Erythroblast (primary cell): ENCODE results near the gene DIPK1C.

Experiments used
- DNase-seq, 2 experiments: peaks; one replicate each; lab custom pipeline; 2025; lab: John Stamatoyannopoulos, UW
- GATA1 ChIP-seq: IDR thresholded peaks from 2 replicates; pipeline ENCODE4 v1.6.1; 2011; ENCODE audit warnings: low read depth, mild to moderate bottlenecking, control low read depth, low read length, moderate library complexity
- POLR2A ChIP-seq: IDR thresholded peaks from 2 replicates; pipeline ENCODE4 v1.6.1; 2011; ENCODE audit warnings: mild to moderate bottlenecking, low read length

Gene DIPK1C

GRCh38 chr18:74477771-74478170 is 20.7 kb upstream of the DIPK1C start:
- TF ChIP-seq GATA1, result no peak
- no peak for TF ChIP-seq POLR2A
- no peak for DNase-seq

DNA sequence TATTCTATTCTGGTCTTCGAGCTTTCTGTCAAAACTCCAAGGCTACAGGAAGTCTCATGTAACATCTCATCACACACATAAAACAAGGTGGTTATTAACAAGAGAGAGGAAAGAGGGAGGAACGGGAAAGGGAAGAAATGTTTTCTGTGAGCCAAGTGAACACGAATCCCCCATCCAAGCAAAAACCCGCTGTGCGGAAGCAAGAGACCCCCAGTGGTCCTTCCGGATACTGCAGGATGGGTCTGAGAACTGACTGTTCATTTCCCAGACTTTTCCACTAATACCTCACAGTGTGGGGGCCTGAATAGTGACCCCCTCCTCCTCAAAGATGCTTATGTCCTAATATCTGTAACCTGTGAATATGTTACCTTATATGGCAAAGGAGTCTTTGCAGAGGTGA is 19.0 kb upstream of the DIPK1C start:
- no peak for TF ChIP-seq POLR2A
- TF ChIP-seq GATA1, result no peak
- DNase-seq, result peak; percentile 28 to 30

DNA sequence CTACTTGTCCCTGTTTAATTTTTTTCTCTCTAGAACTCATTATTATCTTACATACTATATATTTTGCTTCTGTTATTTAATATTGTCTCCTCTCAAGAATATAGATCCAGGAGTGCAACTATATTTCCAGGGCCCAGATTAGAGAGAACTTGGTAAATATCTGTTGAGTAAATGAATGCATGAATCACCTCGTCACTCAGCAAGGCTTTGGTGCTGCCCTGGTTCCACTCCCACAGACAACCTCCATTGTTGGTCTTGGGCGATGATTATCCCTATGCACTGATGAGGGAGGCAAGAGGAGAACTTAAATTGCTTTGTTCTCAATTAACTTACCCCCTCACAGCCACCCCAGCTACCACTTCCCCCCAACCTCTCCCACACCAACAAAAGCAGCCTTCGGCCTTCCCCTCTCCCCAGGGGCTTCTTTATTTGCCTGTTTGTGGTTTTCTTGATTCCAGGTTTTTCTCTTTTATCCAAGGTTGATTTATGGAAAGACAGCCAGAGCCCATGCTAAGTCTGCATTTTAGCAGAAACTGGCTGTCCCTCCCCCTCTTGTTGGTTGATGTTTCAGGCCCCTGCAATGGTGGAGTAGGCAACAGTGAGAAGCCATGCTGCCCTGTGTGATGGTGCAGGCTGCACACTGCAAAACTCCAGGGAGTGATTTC is 17.0 kb upstream of the DIPK1C start:
- no peak for DNase-seq
- TF ChIP-seq GATA1 (no peak), POLR2A (no peak)

DNA sequence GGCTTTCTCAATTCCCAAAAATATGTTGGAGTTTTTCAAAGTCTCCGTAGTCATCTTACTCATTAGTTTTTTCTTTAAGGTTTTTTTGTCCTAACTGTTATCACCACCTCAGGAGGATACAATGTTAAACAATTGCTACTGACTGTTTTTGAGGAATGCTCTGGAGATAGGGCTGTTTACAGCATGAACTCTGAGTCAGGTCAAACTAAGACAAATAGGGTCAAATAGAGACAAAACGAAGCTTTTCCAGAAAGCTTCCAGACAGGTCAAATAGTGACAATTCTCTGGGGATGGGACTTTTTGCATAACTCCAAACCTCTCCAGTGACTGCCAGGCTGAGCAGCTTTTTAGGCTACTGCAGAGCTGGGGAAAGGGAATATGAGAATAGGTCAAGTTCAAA is 15.2 kb upstream of the DIPK1C start:
- no peak for DNase-seq
- TF ChIP-seq GATA1 (no peak), POLR2A (no peak)

GRCh38 chr18:74468547-74469061 is 11.5 kb upstream of the DIPK1C start:
- TF ChIP-seq POLR2A, result no peak
- TF ChIP-seq GATA1, result no peak
- DNase-seq, result no peak

GRCh38 chr18:74465775-74466174 is 8.7 kb upstream of the DIPK1C start:
- TF ChIP-seq GATA1 (no peak), POLR2A (no peak)
- no peak for DNase-seq

- TF ChIP-seq POLR2A (no peak), GATA1 (no peak)
- DNase-seq, result no peak
Observed at GRCh38 chr18:74463983-74464382, 6.9 kb upstream of the DIPK1C start.

DNA sequence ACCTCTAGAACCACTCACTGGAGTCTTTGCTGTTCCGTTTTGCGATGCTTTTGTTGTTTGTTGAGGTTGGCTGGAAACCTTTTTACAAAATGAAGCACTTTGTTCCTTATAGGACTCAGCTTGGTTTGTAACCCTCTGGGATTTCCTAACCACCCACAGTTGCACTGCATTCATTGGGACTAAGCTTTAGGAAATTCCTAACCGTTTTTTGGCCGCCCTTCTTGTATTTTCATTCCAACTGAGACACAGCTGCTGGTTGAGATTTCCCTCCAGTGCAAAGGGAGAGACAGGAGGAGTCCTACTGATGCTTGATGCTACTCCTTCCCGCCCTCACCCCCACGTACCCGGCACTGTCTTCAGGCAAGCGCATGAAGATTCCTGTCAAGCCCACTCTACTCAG is 6.1 kb upstream of the DIPK1C start:
- no peak for DNase-seq
- TF ChIP-seq GATA1 (no peak), POLR2A (no peak)

- TF ChIP-seq GATA1, result no peak
- no peak for TF ChIP-seq POLR2A
- no peak for DNase-seq
Observed at GRCh38 chr18:74460825-74461224, 3.7 kb upstream of the DIPK1C start.

DNA sequence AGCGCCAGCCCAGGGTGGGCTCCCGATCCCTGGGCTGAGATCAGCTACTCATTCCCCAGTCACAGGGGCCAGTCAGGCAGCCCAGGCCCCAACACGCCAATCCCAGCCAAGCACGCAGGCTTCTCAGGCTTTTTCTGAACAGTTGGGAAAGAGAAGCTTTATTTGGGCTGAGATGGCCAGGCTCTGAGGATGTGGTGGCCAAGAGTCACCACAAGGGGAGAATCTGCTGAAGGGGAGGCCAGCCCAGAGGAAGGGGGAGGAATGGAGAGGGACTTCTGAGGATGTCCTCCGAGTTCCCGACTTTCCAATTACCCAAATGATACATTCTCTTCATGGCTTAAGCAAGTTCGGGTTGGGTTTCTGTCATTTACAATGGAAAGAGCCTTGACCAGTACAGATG is 2.8 kb upstream of the DIPK1C start:
- TF ChIP-seq POLR2A (no peak), GATA1 (no peak)
- DNase-seq, result no peak

GRCh38 chr18:74457725-74458421 is 765 bp upstream of the DIPK1C start:
- TF ChIP-seq POLR2A (no peak), GATA1 (no peak)
- no peak for DNase-seq

GRCh38 chr18:74456349-74457042 is 612 bp downstream of the DIPK1C start:
- TF ChIP-seq POLR2A, result no peak
- TF ChIP-seq GATA1, result no peak
- no peak for DNase-seq

DNA sequence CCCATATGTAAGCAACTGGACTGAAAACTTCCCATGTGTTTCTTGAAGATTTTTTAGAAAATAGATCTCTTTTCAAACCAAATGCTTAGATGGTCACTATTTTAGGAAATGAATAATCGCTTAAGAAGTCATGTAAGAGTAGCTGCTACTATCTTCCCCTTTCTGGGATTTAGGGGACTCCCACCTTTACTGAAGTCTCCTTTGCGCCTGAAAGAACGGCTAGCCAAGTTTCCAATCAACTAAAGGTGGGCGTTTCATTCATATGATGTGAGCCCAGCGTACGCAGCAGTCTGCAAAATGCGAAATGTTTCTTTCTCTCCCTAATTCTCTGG is 1.1 kb downstream of the DIPK1C start:
- no peak for DNase-seq
- TF ChIP-seq POLR2A (no peak), GATA1 (no peak)

DNA sequence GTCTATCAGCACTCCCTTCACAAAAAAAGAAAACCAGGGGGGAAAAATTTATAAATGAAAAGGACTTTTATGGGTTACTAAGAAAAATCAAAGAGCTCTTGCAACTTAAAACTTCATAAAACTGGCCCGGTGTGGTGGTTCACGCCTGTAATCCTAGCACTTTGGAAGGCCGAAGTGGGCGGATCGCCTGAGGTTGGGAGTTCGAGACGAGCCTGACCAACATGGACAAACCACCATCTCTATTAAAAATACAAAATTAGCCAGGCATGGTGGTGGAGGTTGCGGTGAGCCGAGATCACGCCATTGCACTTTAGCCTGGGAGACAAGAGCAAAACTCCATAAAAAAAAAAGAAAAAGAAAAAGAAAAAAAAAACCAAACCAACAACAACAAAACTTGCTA is 1.7 kb downstream of the DIPK1C start:
- no peak for DNase-seq
- TF ChIP-seq POLR2A (no peak), GATA1 (no peak)

GRCh38 chr18:74454279-74454751 is 2.8 kb downstream of the DIPK1C start:
- TF ChIP-seq GATA1 (no peak), POLR2A (no peak)
- no peak for DNase-seq
